Fibroblast of skin of right quadriceps (primary cell): ENCODE data around the gene ALPI.

Experiments
- DNase-seq: peaks from one replicate; pipeline ENCODE4 v3.0.0-alpha.2; 2013

ALPI gene

GRCh38 chr2:232486558-232487384 lies 30.8 kb downstream of the ALPI start:
- DNase-seq, result no peak

- DNase-seq, result no peak
Measured at GRCh38 chr2:232487385-232488096, 31.6 kb downstream of the ALPI start, which contains the start of gene ECEL1. TSS of gene ECEL1 (minus strand) at chr2:232487834. CDS start at chr2:232486653, 1,181 bp downstream.

GRCh38 chr2:232488097-232488711 lies 32.3 kb downstream of the ALPI start:
- DNase-seq, result no peak

- no peak for DNase-seq
Measured at GRCh38 chr2:232488721-232489300, 32.9 kb downstream of the ALPI start.

GRCh38 chr2:232489516-232490220 lies 33.7 kb downstream of the ALPI start:
- no peak for DNase-seq

GRCh38 chr2:232490221-232491138 lies 34.5 kb downstream of the ALPI start:
- DNase-seq, result no peak

- DNase-seq, result no peak
Measured at GRCh38 chr2:232491139-232491780, 35.3 kb downstream of the ALPI start.

- no peak for DNase-seq
Measured at GRCh38 chr2:232492236-232492848, 36.4 kb downstream of the ALPI start.

- DNase-seq, result no peak
Measured at GRCh38 chr2:232492963-232493700, 37.2 kb downstream of the ALPI start.

GRCh38 chr2:232493701-232494474 lies 37.9 kb downstream of the ALPI start:
- no peak for DNase-seq

GRCh38 chr2:232494542-232494941 lies 38.6 kb downstream of the ALPI start:
- DNase-seq, result no peak

- DNase-seq, result no peak
Measured at GRCh38 chr2:232495292-232495691, 39.3 kb downstream of the ALPI start.

GRCh38 chr2:232496501-232497270 lies 40.7 kb downstream of the ALPI start:
- no peak for DNase-seq

- no peak for DNase-seq
Measured at GRCh38 chr2:232497348-232497747, 41.4 kb downstream of the ALPI start.

GRCh38 chr2:232498452-232498851 lies 42.5 kb downstream of the ALPI start:
- no peak for DNase-seq

GRCh38 chr2:232501331-232501771 lies 45.4 kb downstream of the ALPI start:
- no peak for DNase-seq

GRCh38 chr2:232501794-232502390 lies 45.9 kb downstream of the ALPI start:
- DNase-seq, result no peak

- DNase-seq, result no peak
Measured at GRCh38 chr2:232502511-232502910, 46.6 kb downstream of the ALPI start.
